ENCODE results near the gene DCT. TPM values are rescaled to one million over a fixed set of nuclear protein-coding genes. Genes with fewer than 3 reads are reported as not detected.

DCT gene
- polyA plus RNA-seq, 3 donors from 2014 or later = 0.12 TPM; not detected in 2

GRCh38 chr13:94408314-94409036 is 71.0 kb downstream of the DCT start:
- DNase-seq = no peak
- no peak overlapping the region for H3K4me3 Mint-ChIP-seq
- H3K4me1 Mint-ChIP-seq = no peaks in the 10 kb centered on the region
- no peaks in the 10 kb centered on the region for H3K9me3 Mint-ChIP-seq
- H3K36me3 Mint-ChIP-seq = no peaks in the 10 kb centered on the region
- no peak overlapping the region for H3K27ac Mint-ChIP-seq
- H3K27me3 Mint-ChIP-seq (ENCODE audit: low read depth in 3 of 3) = peaks cover 3 to 13% (median 4%) of the 10 kb centered on the region in 3 donors

- Mint-ChIP-seq H3K36me3 (no peaks in the 10 kb centered on the region), H3K4me1 (no peaks in the 10 kb centered on the region), H3K27me3 (ENCODE audit: low read depth in 3 of 3) (peaks cover 0 to 7% (median 2%) of the 10 kb centered on the region in 3 donors), H3K9me3 (no peaks in the 10 kb centered on the region), H3K4me3 (no peak overlapping the region), H3K27ac (no peak overlapping the region)
- no peak for DNase-seq
Measured at GRCh38 chr13:94400874-94401273, 78.6 kb downstream of the DCT start.

GRCh38 chr13:94399812-94400211 is 79.7 kb downstream of the DCT start:
- no peaks in the 10 kb centered on the region for H3K4me1 Mint-ChIP-seq
- H3K27ac Mint-ChIP-seq = no peak overlapping the region
- no peak overlapping the region for H3K4me3 Mint-ChIP-seq
- no peaks in the 10 kb centered on the region for H3K9me3 Mint-ChIP-seq
- no peaks in the 10 kb centered on the region for H3K36me3 Mint-ChIP-seq
- DNase-seq = no peak
- H3K27me3 Mint-ChIP-seq (ENCODE audit: low read depth in 3 of 3) = peaks cover 0 to 7% (median 2%) of the 10 kb centered on the region in 3 donors

- no peaks in the 10 kb centered on the region for H3K9me3 Mint-ChIP-seq
- no peak overlapping the region for H3K27ac Mint-ChIP-seq
- no peak overlapping the region for H3K4me3 Mint-ChIP-seq
- H3K36me3 Mint-ChIP-seq = no peaks in the 10 kb centered on the region
- H3K27me3 Mint-ChIP-seq (ENCODE audit: low read depth in 3 of 3) = peaks cover 0 to 7% (median 2%) of the 10 kb centered on the region in 3 donors
- DNase-seq = no peak
- no peaks in the 10 kb centered on the region for H3K4me1 Mint-ChIP-seq
Measured at GRCh38 chr13:94395860-94396259, 83.6 kb downstream of the DCT start.

GRCh38 chr13:94394723-94395122 is 84.8 kb downstream of the DCT start:
- H3K4me1 Mint-ChIP-seq = no peaks in the 10 kb centered on the region
- DNase-seq = no peak
- H3K27me3 Mint-ChIP-seq (ENCODE audit: low read depth in 3 of 3) = peaks cover 0 to 7% (median 2%) of the 10 kb centered on the region in 3 donors
- H3K4me3 Mint-ChIP-seq = no peak overlapping the region
- no peak overlapping the region for H3K27ac Mint-ChIP-seq
- H3K36me3 Mint-ChIP-seq = no peaks in the 10 kb centered on the region
- H3K9me3 Mint-ChIP-seq = no peaks in the 10 kb centered on the region

GRCh38 chr13:94390881-94391280 is 88.6 kb downstream of the DCT start:
- Mint-ChIP-seq H3K4me1 (no peaks in the 10 kb centered on the region), H3K27ac (no peak overlapping the region), H3K4me3 (no peak overlapping the region), H3K36me3 (no peaks in the 10 kb centered on the region), H3K27me3 (ENCODE audit: low read depth in 3 of 3) (peaks cover 0 to 2% (median 0%) of the 10 kb centered on the region in 3 donors), H3K9me3 (no peaks in the 10 kb centered on the region)
- no peak for DNase-seq

GRCh38 chr13:94389604-94390351 is 89.7 kb downstream of the DCT start:
- Mint-ChIP-seq H3K4me1 (no peaks in the 10 kb centered on the region), H3K27me3 (ENCODE audit: low read depth in 3 of 3) (peaks cover 0 to 2% (median 0%) of the 10 kb centered on the region in 3 donors), H3K27ac (no peak overlapping the region), H3K4me3 (no peak overlapping the region), H3K36me3 (no peaks in the 10 kb centered on the region), H3K9me3 (no peaks in the 10 kb centered on the region)
- no peak for DNase-seq

- Mint-ChIP-seq H3K27me3 (ENCODE audit: low read depth in 3 of 3) (peaks cover 0 to 4% (median 2%) of the 10 kb centered on the region in 3 donors), H3K36me3 (no peaks in the 10 kb centered on the region), H3K4me1 (no peaks in the 10 kb centered on the region), H3K4me3 (no peak overlapping the region), H3K27ac (no peak overlapping the region), H3K9me3 (no peaks in the 10 kb centered on the region)
- no peak for DNase-seq
Measured at GRCh38 chr13:94387047-94387446, 92.4 kb downstream of the DCT start.

Other genes starting within 250 kb of the DCT start
- gene TGDS, start 116.5 kb upstream of the DCT start, polyA plus RNA-seq = 10 to 100 TPM in 1 of 3 donors, 1 to 10 TPM in 2; 5.1 to 10.5 (median 8.9) TPM
- gene GPR180, start 122.2 kb upstream of the DCT start, polyA plus RNA-seq = 1 to 10 TPM in 2 of 3 donors, under 1 TPM in 1; 0.75 to 3.3 (median 1.0) TPM
- gene SOX21, start 232.9 kb upstream of the DCT start, polyA plus RNA-seq = not detected